ENCODE measurements around the gene PLEKHJ1. TPM values are rescaled to one million over a fixed set of nuclear protein-coding genes. Genes with fewer than 3 reads are reported as not detected.

PLEKHJ1 gene
- total and polyA plus RNA-seq, 9 of the 15 experiments (the other 6 are each of a cell fraction or from before 2014, with no cell fraction given), result 1.5 to 188 (median 63.9) TPM

GRCh38 chr19:2236314-2237050 is at the start of gene PLEKHJ1, which contains the start of gene SF3A2 (continued):
- no peak for TF ChIP-seq NELFE (IDR thresholded peaks at IDR 0.05; ENCODE audit: insufficient read depth, insufficient read length)
- no peak; the same call in 1 of the 2 replicates for TF ChIP-seq ARID3B (CRISPR knock-in tag; IDR thresholded peaks at IDR 0.05; ENCODE audit: borderline replicate concordance)
- TF ChIP-seq ZNF12 (CRISPR knock-in tag; IDR thresholded peaks at IDR 0.05), result no peak
- no peak for TF ChIP-seq MIER1 (IDR thresholded peaks at IDR 0.05; ENCODE audit: low read depth)
- TF ChIP-seq EP300 (IDR thresholded peaks at IDR 0.05; ENCODE audit: low read length), result no peak; the same call in 1 of the 2 replicates
- TF ChIP-seq POLR2AphosphoS2 (IDR thresholded peaks at IDR 0.05; ENCODE audit: low read length), result no peak
- TF ChIP-seq U2AF1 (optimal IDR thresholded peaks at IDR 0.05; ENCODE audit: low read depth, low read length), result peak; percentile 43
- TF ChIP-seq SIN3A (IDR thresholded peaks at IDR 0.05; ENCODE audit: borderline replicate concordance in 2 of 2, control insufficient read depth in 1 of 2, low read depth in 2 of 2, low read length in 2 of 2), result 0 out of 4 replicates have a peak, but pooled peaks of 1 of the 2 experiments have one; percentile 23
- TF ChIP-seq MAZ (CRISPR knock-in tag; conservative IDR thresholded peaks at IDR 0.05 in 1 of 2, IDR thresholded peaks at IDR 0.05 in 1 of 2), result peak; percentile 76 to 87
- TF ChIP-seq HDGF (IDR thresholded peaks at IDR 0.05), result no peak
- no peak for TF ChIP-seq HDAC6 (IDR thresholded peaks at IDR 0.05; ENCODE audit: low read depth, low read length)
- TF ChIP-seq ZNF197 (CRISPR knock-in tag; IDR thresholded peaks at IDR 0.05; ENCODE audit: low read depth), result peak; percentile 56; the same call in 1 of the 2 replicates
- TF ChIP-seq CAMTA2 (CRISPR knock-in tag; conservative IDR thresholded peaks at IDR 0.05), result no peak
- no peak for TF ChIP-seq ZNF277 (CRISPR knock-in tag; IDR thresholded peaks at IDR 0.05; ENCODE audit: borderline replicate concordance)
- TF ChIP-seq KAT8 (IDR thresholded peaks at IDR 0.05; ENCODE audit: low read depth), result no peak
- TF ChIP-seq ZNF511 (CRISPR knock-in tag; IDR thresholded peaks at IDR 0.05), result peak; percentile 36
- peak in 1 of 2 experiments; percentile 49; a peak in 1 of 4 replicates for TF ChIP-seq MLLT1 (IDR thresholded peaks at IDR 0.05)

Data from K562 (cell line).